ENCODE results near the gene SGTA. TPM values are rescaled to one million over a fixed set of nuclear protein-coding genes. Genes with fewer than 3 reads are reported as not detected.

Gene SGTA, protein sequence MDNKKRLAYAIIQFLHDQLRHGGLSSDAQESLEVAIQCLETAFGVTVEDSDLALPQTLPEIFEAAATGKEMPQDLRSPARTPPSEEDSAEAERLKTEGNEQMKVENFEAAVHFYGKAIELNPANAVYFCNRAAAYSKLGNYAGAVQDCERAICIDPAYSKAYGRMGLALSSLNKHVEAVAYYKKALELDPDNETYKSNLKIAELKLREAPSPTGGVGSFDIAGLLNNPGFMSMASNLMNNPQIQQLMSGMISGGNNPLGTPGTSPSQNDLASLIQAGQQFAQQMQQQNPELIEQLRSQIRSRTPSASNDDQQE
- total RNA-seq (2014; rRNA removed; shearing (Covaris generic)), result 112 and 114 TPM in 2 replicates

DNA sequence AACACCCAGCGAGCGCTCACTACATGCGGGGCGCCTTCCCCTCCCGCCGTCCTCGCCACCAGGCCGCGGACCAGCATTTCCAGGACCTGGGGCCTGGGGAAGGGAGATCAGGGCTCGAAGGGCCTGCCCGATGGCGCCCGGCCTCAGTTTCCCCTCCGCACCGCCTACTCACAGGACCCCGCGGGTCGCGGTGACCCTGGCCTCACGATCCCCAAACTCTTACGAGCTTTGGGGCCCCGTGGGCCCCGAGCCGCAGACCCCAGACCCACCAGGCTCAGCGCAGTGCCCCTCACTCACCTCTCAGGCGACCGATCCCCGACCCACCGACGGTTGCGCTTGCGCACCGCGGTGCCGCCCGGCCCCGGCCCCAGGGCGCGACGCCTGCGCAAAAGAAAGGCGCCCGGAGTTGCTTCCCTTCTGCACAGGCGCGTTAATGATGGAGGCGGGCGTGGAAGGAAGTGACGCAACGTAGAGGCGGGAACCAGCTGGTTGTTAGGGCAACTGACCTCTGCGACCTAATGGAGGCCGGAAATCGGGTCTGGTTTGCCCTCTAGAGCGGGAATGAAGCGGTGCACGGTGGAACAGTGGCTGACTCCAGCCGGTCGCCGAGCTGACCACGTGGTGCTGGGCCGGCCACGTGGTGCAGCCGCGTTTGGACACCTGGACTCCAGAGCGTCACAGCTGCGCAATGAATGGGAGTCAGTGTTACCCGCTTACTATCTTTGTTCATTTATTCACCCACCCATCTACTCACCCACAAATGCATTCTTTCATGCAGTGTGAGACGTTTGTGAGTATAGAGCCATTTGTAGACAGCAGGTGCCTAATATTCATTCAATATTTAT lies at the start of gene SGTA:
Gene SGTA (minus strand): TSS at position 338 of the 845 bp plus-strand sequence. CDS start 14,205 bp downstream, outside the sequence.
- DNase-seq (ENCODE audit: low spot score), result peak; percentile 100

DNA sequence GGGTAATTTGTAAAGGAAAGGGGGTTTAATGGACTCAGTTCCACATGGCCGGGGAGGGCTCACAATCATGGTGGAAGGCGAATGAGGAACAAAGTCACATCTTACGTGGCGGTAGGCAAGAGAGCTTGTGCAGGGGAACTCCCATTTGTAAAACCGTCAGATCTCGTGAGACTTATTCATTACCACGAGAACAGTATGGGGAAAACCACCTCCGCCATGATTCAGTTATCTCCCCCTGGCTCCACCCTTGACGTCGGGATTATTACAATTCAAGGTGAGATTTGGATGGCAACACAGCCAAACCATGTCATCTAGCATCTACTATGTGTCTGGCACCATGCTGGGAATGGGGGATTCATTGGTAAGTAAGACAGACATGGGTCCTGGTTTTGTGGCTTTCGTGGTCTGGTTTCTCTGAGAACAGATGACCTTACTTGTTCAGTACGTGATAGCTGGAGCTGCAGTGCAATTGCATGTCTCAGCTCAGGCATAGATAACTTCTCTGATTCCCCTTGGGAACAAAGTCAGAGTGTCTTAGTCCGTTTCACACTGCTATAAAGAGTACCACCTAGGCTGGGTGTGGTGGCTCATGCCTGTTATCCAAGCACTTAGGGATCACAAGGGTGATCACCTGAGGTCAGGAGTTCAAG lies 44.9 kb upstream of the SGTA start:
- DNase-seq (ENCODE audit: low spot score), result no peak

DNA sequence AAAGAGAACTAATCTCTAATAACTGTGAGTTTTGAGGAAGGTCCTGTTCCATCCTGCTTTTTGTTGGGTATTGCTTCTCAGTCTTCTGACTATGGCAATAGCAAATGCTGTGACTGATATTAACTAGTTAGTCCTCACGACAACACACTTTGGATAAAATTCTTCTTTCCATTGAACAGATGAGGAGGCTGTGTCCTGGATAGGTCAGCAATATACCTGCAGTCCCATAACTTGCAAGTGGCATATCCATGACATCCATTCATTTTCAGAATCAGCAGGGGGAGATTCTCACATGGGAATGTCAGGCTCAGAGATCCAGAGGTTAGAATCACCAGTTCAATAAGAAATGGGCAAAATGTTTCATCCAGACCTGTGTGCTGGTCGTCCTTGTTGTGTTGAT lies 43.9 kb upstream of the SGTA start:
- no peak for DNase-seq (ENCODE audit: low spot score)

DNA sequence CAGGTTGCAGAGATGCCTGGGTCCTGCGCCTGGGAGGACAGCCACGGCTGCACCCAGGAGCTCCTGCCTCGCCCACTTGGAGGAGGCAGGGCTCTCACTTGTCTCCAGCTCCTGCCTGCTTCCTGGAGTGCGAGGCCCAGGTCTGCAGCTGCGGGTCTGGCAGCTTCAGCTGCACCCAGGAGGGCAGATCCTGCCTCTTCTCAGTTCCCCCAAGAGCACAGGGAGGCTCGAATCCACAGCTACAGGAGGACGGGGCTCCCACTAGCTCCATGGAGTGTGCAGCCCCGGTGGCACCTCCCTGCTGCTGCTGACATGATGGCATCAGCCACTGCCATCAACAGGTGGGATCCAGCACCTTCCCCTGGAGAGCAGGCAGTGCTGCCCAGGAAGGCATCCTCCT lies 41.1 kb upstream of the SGTA start:
- no peak for DNase-seq (ENCODE audit: low spot score)

DNA sequence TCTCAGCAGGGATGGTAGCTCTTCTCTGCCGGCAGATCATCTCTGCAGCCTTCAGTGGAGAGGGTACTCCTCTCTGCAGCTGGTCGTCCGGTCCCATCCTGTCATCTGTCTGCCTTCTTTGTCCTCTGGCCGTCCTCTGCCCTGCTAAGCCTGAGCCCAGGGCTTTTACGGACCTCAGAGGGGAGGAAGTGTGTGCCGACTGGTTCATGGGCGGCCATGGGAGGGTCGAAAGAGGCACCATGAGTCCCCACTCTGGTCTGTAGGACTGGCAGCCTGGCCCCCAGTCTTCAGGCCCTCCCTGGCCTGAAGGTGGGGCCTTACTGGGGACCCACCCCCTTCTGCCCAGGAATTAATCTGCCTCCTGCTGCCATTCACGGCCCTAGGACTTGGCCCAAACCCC lies 40.6 kb upstream of the SGTA start:
- DNase-seq (ENCODE audit: low spot score), result no peak

DNA sequence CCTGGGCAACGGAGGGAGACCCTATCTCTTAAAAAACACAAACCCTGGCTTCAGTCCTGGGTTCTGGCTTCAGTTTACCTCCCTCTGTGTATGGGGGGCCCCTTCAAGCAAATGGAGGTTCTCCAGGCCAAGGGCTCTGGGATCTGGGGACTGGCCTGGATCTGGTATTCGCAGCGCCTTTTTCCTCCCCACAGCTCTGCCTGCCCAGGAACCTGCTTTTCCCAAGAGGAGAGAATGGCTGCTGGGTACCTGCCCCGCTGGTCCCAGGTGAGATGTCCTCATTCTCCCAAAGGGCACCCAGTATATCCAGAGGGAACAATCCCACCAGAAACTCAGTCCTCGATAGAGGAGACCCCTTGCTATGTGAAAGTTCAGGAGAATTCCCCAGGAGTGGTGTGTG lies 39.8 kb upstream of the SGTA start:
- DNase-seq (ENCODE audit: low spot score), result no peak

DNA sequence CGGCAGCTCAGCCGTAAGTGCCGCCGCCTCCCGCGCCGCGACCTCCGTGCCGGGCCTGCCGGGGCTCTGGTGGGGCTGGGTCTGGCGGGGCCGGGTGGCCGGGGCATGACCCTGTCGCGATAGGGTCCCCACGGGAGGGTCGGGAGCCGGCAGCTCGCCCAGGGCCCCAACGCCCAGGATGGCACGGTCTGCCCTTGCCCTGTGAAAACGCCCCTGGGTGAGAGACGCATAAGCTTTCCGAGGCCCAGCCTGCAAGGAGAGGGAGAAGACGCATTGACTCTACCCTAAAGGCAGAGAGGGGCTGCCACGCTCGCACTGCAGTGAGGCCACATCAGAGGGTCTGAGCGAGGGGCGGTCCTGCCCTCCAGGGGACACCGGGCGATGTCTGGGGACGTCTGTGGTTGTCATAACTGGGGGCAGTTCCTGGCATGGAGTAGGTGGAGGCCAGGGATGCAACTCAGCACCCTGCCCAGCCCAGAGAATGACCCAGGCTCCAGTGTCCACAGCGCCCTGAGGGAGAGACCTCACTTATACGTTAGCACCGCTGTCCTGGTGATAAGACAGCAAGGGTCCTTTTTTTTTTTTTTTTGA lies 37.1 kb upstream of the SGTA start:
- no peak for DNase-seq (ENCODE audit: low spot score)

DNA sequence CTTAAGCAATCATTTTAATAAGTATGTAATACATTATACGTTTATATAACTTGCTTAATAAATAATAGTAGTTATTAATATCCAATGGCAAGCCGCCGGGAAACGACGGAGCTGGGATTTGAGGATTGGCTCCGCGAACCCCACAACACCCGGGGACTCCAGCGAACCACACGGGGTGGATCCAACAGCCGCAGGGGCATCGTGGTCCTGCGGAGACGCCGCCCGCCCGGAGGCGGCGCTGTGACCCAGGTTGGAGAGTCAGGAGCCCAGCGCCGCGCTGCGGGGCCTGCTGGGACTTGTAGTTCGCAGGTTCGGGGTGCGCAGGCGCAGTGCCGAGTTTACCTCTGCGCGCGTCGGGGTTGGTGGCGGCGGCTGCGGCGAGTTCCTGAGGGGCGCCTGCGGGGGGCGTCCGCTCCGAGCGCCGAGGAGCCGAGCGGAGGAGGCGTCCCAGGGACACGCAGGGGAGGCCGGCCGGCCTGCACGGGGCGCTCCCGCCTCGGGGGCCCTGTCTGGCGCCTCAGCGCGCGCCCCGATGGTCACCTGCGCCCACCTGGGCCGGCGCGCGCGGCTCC lies 36.6 kb upstream of the SGTA start, which contains the start of gene ZNF554:
Gene ZNF554 (plus strand): TSS at position 329 of the 572 bp plus-strand sequence. CDS start 204 bp downstream, at position 533.
- peak; percentile 95 for DNase-seq (ENCODE audit: low spot score)

DNA sequence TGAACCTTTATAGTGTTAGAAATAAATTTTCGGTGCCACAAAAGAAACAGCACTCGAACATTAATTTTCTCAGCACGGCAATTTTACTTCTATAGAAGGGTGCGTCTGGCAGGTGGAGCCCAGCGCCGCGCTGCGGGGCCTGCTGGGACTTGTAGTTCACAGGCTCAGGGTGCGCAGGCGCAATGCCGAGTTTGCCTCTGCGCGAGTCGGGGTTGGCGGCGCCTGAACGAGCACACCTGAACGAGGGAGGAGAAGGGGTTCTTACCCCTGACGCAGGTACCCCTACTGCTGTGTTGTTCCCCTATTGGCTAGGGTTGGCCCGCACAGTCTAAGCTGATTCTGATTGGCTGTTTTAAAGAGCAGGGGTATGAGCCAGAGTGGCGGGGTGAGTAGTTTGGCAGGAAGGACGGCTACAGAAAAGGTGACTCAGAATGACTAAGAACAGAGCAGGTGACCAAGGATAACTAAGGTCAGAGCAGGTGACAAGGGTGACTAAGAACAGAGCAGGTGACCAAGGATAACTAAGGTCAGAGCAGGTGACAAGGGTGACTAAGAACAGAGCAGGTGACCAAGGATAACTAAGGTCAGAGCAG lies 34.3 kb upstream of the SGTA start:
- DNase-seq (ENCODE audit: low spot score), result peak; percentile 51

DNA sequence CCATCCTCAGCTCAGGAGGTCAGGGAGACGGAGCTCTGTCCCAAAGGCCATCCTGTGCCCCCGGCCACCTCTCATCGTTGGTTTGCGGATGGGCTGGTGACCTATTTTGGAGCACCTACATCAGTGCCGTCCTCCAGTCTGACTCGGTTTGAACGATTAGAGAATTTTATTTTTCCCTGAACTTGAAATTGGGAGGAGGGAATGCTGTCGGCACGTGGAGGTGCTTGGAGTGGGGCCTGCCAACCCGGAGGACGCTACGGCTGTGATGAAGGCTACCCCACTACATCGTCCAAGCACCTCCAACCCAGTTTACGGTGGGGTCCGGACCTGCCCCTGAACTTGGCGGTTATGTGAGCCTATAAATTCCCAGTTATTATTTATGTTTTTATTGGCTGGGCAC lies 33.6 kb upstream of the SGTA start:
- no peak for DNase-seq (ENCODE audit: low spot score)

DNA sequence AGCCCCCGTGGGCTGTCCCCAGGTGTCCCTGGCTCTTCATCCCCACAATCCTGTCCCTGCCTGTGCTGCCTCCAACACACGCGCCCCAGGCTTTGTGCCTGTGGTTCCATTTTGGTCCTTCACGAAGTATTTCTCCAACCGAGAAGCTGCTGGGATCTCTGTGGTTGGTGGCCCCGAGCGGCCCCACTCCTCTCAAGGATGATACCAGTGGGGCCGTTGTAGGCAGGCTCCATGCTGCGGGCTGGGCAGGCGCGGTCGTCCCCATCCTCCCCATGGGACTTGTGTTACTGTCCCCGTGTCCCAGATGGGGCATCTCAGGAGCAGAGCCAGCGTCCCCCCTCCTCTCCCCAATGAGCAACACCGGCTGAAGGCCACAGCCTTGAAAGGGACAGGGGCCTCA lies 32.9 kb upstream of the SGTA start:
- no peak for DNase-seq (ENCODE audit: low spot score)

DNA sequence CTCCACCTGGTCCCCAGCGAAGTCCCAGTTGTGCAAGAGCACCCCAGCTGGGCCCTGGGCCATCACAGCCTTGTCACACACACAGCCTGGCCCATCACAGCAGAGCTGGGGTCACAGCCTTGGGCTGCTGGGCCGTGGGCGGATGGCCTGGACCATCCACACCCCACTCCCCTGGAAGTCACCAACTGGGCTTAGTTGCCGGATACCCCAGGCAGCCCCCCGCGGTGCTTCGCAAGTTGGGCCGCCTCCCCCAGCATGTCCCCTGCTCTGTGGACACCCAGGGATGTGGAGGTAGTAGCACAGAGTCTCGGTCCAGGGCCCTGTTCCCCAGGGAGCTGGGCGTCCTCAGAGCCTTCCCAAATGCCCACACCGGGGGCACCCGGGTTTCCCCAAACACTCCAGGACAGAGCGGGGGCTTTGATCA lies 32.1 kb upstream of the SGTA start:
- DNase-seq (ENCODE audit: low spot score), result no peak

DNA sequence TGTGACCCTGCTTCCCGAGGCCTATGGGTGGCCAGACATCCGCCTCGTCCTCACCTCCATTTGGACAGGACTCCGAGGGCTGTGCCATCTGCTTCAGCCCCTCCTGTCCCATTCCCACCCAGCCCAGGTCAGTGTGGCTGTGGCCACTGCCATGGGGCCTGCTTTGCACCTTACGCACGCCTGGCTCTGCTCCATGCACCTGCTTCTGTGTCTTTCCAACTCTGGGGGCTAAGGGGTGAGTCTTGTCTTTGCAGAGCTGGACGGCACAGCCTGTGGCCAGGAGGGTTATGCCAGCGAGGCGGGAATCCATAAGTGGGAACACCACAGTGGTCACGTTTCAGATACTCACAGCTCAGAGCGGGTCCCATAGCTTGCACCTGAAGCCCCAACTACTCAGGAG lies 31.4 kb upstream of the SGTA start:
- DNase-seq (ENCODE audit: low spot score), result no peak

DNA sequence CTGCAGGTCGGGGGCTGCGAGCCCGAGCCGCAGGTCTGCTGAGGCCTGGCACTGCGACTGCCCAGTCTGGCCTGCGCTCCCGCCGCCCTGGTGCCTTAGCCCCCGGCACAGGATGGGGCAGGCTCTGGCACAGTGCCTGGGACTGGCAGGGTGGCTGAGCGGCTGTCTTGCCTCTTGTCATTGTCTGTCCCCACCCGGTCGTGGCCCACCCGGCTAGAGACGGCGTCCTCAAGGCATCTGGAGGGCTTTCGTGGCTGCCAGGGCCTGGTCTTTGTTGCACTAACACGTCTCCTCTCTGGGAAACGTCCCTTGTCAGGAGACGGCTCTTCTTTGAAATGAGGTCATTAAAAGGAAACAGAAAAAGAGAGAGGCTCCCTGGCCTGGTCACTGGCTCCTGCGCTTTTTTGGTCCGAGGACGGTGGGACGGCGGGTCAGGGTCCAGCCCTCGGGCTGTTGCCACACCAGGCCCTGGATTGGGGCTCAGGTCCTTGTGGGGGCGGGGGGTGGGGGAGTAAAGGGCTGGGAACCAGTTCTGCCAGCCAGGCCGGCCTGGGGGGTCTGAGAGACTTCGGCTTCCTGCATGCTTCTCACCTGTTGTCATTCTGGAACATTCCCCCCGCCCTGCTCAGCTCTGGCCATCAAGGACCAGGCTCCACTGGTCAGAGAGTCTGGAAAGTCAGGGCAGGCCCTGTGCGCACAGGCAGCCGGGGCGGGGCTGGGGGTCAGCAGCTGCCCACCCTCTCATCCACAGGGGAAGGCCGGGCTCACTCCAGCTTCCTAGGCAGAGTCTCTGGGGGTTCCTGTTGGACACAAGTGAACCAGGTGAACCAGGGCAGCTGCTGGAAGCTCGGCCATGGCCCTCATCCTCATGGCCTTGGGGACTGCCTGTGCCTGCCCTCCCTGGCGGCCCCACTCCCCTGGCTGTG lies 30.4 kb upstream of the SGTA start:
- no peak for DNase-seq (ENCODE audit: low spot score)

DNA sequence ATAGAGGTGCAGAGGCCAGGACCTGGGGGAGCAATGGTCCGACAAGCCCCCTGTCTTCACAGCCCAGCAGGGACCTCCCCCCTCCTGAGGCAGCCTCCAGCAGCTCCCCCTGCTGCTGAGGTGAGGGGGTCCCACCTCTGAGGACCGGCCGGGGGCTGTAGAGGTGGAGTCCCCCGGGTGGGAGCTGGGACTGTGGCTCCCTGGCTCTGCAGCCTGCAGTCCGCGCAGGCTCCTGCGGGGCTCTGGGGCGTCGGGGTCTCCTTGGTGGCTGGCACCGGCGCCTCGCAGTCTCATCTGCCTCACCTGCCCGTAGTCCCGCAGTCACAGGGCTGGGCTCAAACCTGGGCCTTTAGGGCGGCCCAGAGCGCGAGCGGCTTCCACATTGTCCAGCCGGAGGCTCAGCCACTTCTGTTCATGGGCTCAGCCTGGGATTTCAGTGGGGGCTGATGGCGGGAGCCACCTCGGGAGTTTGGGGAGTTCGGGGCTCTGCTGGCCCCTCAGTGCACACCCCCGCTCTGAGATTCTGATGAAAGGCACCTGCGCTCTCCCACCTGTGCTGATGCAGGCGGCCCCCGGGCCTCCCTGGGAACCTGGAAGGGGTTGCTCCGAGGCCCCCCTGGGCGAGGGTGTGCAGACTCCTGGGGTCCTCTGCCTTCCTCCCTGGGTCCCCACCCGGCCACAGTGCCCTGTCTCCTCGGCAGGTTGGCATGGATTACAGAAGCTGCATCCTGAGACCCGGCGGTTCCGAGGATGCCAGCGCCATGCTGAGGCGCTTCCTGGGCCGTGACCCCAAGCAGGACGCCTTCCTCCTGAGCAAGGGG lies 29.6 kb upstream of the SGTA start:
- no peak for DNase-seq (ENCODE audit: low spot score)

DNA sequence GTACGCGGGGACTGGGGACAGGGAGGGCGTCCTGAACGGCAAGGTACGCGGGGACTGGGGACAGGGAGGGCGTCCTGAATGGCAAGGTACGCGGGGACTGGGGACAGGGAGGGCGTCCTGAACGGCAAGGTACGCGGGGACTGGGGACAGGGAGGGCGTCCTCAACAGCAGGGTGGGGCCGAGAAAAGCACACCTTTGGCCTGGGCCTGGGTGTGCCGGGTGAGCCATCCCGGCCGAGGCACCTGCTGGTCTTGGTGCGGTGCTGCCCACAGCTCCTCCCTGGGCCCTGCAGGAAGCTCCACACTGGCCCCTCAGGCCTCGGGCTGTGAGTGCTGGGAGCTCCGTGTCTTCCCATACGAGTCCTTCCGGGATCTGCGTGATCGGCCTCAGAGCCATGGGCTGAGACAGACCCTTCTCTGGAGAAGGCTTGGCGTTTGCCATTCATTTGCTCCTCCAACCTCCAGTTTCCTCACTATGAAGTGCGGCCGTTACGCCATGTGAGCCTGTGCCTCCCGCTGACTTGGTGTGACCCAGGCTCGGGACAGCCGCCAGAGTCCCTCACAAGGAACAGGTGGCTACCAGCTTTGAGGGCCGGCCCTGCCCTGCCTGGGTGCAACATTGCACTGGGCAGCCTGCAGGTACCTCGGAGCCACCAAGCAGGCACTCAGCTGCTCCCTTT lies 28.8 kb upstream of the SGTA start:
- no peak for DNase-seq (ENCODE audit: low spot score)

DNA sequence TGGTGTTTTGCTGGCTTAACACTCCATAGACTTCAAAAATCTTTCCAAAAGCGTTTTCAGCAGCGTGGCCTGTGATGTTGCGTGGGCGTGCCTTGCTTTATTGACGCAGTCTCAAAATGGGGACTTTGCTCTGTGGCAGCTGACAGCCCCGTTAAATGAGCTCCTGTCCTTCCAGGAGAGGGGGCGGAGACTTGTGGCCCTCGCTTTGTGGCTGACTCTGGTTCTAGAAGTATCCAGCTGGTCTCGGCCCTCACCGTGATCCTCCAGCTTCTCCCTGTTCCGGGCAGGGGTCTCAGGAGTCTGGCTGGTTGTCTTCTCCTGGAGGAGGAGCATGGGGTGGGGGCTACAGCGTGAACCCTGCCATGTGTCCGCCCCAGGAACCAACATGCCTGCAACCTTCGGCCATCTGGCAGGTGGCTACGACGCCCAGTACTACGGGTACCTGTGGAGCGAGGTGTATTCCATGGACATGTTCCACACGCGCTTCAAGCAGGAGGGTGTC lies 28.2 kb upstream of the SGTA start:
- DNase-seq (ENCODE audit: low spot score), result no peak
